HepG2 (cell line): Measurements from ENCODE around the gene CTNNA2. TPM values are rescaled to one million over a fixed set of nuclear protein-coding genes. Genes with fewer than 3 reads are reported as not detected.

Source experiments
- ATAC-seq: fragments of 200-7000 bp; cut with Tn5 transposase; 3 replicates; pipeline ENCODE4 v1.9.1; 2020; ENCODE audit warnings: mild to moderate bottlenecking, moderate library complexity
- BruUV-seq: library from RNA; stranded (reverse); fragments of 400-500 nt; replicated peaks from 2 replicates; lab custom pipeline; 2021; lab: Mats Ljungman, UMichigan
- CTCF ChIA-PET: fragments of 300-600 bp; formaldehyde crosslinking; extraction: SDS; loops from one replicate; lab custom pipeline; 2021; ENCODE audit warnings: low total read pairs, inconsistent platforms, low intra/inter-chr PET ratio; lab: Yijun Ruan, JAX
- POLR2A ChIA-PET: fragments of 350-600 bp; sonication (Branson Sonifier 250); formaldehyde crosslinking; loops from one replicate; lab custom pipeline; 2020; ENCODE audit warnings: antibody characterized with exemption, inconsistent platforms; lab: Yijun Ruan, JAX
- DNase-seq: peaks from one replicate; pipeline ENCODE4 v3.0.0-alpha.2; 2015; ENCODE audit warnings: low spot score
- FAIRE-seq: peaks from 3 replicates; lab custom pipeline; 2011; peaks lifted over from hg19 to GRCh38; lab: Jason Lieb, UNC
- H2AFZ ChIP-seq: one replicate; pipeline ENCODE4 v1.6.1; 2011; ENCODE audit warnings: low read length, inconsistent platforms
- H3K27ac ChIP-seq: fragments of 300-600 bp; 3 replicates; pipeline ENCODE4 v1.8.0; 2011; ENCODE audit warnings: mixed run types, mild to moderate bottlenecking, mixed read lengths, low read length, inconsistent platforms; ENCODE audit not compliant: insufficient read depth; ENCODE audit errors: extremely low read length
- H3K27me3 ChIP-seq, 2 experiments: fragments of 200-600 bp in 1 of 2; 2 replicates in 1 of 2; 3 replicates in 1 of 2; pipeline versions ENCODE4 v1.6.0 to v1.8.0; 2011; ENCODE audit warnings: low read length in 2 of 2, mild to moderate bottlenecking in 2 of 2, moderate library complexity in 2 of 2, inconsistent platforms in 1 of 2; ENCODE audit not compliant: insufficient read depth in 2 of 2, control insufficient read depth in 1 of 2
- H3K36me3 ChIP-seq, 2 experiments: fragments of 200-600 bp in 1 of 2; replicated peaks in 1 of 2; 2 replicates in 1 of 2; 3 replicates in 1 of 2; pipeline versions ENCODE4 v1.5.1 to v1.8.0; 2011; ENCODE audit warnings: low read length in 2 of 2, inconsistent platforms in 1 of 2; ENCODE audit not compliant: insufficient read depth in 2 of 2, control insufficient read depth in 1 of 2
- H3K4me1 ChIP-seq: 2 replicates; pipeline ENCODE4 v1.5.1; 2012; ENCODE audit warnings: low read length, inconsistent platforms; ENCODE audit not compliant: insufficient read depth
- H3K4me2 ChIP-seq: 2 replicates; pipeline ENCODE4 v1.6.0; 2011; ENCODE audit warnings: low read depth, low read length, inconsistent platforms
- H3K4me3 ChIP-seq, 3 experiments: fragments of 200-600 bp in 1 of 3; sonication (generic), shearing (Covaris generic) in 1 of 3; replicated peaks in 1 of 3; 2 replicates each; pipeline ENCODE4 v1.5.1; 2011 to 2016; ENCODE audit warnings: low read length in 3 of 3, inconsistent platforms in 2 of 3, low read depth in 2 of 3, mild to moderate bottlenecking in 2 of 3, control low read depth in 1 of 3, mixed read lengths in 1 of 3; ENCODE audit not compliant: insufficient read depth in 1 of 3
- H3K79me2 ChIP-seq: one replicate; pipeline ENCODE4 v1.6.1; 2011; ENCODE audit warnings: low read length, inconsistent platforms; ENCODE audit not compliant: insufficient read depth
- H3K9ac ChIP-seq: 2 replicates; pipeline ENCODE4 v1.6.0; 2011; ENCODE audit warnings: mild to moderate bottlenecking, low read depth, low read length, inconsistent platforms; ENCODE audit not compliant: insufficient read depth
- H3K9me3 ChIP-seq: 2 replicates; pipeline ENCODE4 v1.5.1; 2012; ENCODE audit warnings: mild to moderate bottlenecking, low read length
- H4K20me1 ChIP-seq: 2 replicates; pipeline ENCODE4 v1.6.0; 2011; ENCODE audit warnings: inconsistent platforms, mild to moderate bottlenecking, low read length, moderate library complexity; ENCODE audit not compliant: insufficient read depth
- RARA ChIP-seq: IDR thresholded peaks from 2 replicates; pipeline ENCODE4 v1.6.1; 2016; ENCODE audit warnings: missing genetic modification reagents, missing compliant biosample characterization
- TOPORS ChIP-seq: sonication (generic); formaldehyde crosslinking; IDR thresholded peaks from 2 replicates; pipeline ENCODE4 v1.8.0; 2023; ENCODE audit warnings: mild to moderate bottlenecking, missing genetic modification reagents
- ZNF17 ChIP-seq: sonication (generic); formaldehyde crosslinking; IDR thresholded peaks from 2 replicates; pipeline ENCODE4 v1.5.0; 2020; ENCODE audit warnings: mild to moderate bottlenecking, missing genetic modification reagents
- ZNF34 ChIP-seq: sonication (generic); formaldehyde crosslinking; IDR thresholded peaks from 2 replicates; pipeline ENCODE4 v1.4.0; 2020; ENCODE audit warnings: mild to moderate bottlenecking, missing genetic modification reagents, borderline replicate concordance
- WGBS: methylation state at CpG from one replicate; pipeline ENCODE4 v1.1.6; 2017; ENCODE audit warnings: low lambda C conversion rate; 5-methylcytosine and 5-hydroxymethylcytosine counted together
- in situ Hi-C: cut with HindIII; loops from 2 replicates; pipeline ENCODE4 v1.10.0; 2017; ENCODE audit warnings: low pct_unique_long_range_greater_than_20kb; ENCODE audit not compliant: extremely low pct_ligation_motif_present
- intact Hi-C: fragments of 100-400 bp; cut with micrococcal nuclease; formaldehyde crosslinking; loops from one replicate; pipeline ENCODE4 v1.10.0; 2022; ENCODE audit not compliant: unreplicated experiment
- polyA plus RNA-seq, 8 experiments: library from polyadenylated mRNA; depleted of rRNA in 3 of 8; stranded (reverse) in 7 of 8; unstranded in 1 of 8; fragments of >200 nt; fragmentation: Illumina TruSeq in 4 of 8; extraction: Trizol in 4 of 8; gene quantifications; 2 replicates each; pipeline versions ENCODE4 v1.2.1 to v1.2.3, GENCODE V29; 2011 to 2016; ENCODE audit warnings: low read depth in 4 of 8, missing spikeins in 1 of 8, mixed read lengths in 1 of 8; ENCODE audit not compliant: insufficient read depth in 1 of 8
- total RNA-seq, 5 experiments: library from RNA; depleted of rRNA; stranded (reverse); fragments of >200 nt; fragmentation: Illumina TruSeq; extraction: Trizol; gene quantifications; 2 replicates each; pipeline ENCODE4 v1.2.3, GENCODE V29; 2016; ENCODE audit warnings: low read depth in 1 of 5
- TF ChIP-seq, protein P1 (sequence below): sonication (generic); formaldehyde crosslinking; IDR thresholded peaks from 2 replicates; pipeline ENCODE4 v1.4.0; 2020; ENCODE audit warnings: missing genetic modification reagents, borderline replicate concordance
- TF ChIP-seq, protein P2 (sequence below): sonication (generic); formaldehyde crosslinking; IDR thresholded peaks from 2 replicates; pipeline ENCODE4 v1.4.0; 2020; ENCODE audit warnings: missing genetic modification reagents, low read depth, mild to moderate bottlenecking, borderline replicate concordance
- TF ChIP-seq, protein P3 (sequence below): sonication (generic); IDR thresholded peaks from 2 replicates; pipeline ENCODE4 v1.6.1; 2016; ENCODE audit warnings: low read depth, borderline replicate concordance

The CTNNA2 gene
- total and polyA plus RNA-seq, 2 of the 13 experiments (the other 11 are each of a cell fraction or from before 2014, with no cell fraction given): not detected

DNA sequence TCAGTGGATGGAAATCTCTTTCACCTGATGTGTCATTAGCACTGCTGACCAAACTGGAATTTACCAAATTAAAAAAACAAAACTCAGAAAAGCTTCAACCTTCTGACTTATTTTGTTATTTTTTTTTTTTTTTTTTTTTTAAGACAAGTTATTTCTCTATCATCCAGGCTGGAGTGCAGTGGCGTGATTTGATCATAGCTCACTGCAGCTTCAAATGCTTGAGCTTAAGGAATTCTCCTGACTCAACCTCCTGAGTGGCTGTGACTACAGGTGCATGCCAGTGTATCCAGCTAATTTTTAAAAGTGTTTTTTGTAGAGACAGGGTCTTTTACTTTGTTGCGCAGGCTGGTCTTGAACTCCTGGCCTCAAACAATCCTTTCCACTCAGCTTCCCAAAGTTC, 636.1 kb downstream of the CTNNA2 start (continued):
- TF ChIP-seq, protein P1, sequence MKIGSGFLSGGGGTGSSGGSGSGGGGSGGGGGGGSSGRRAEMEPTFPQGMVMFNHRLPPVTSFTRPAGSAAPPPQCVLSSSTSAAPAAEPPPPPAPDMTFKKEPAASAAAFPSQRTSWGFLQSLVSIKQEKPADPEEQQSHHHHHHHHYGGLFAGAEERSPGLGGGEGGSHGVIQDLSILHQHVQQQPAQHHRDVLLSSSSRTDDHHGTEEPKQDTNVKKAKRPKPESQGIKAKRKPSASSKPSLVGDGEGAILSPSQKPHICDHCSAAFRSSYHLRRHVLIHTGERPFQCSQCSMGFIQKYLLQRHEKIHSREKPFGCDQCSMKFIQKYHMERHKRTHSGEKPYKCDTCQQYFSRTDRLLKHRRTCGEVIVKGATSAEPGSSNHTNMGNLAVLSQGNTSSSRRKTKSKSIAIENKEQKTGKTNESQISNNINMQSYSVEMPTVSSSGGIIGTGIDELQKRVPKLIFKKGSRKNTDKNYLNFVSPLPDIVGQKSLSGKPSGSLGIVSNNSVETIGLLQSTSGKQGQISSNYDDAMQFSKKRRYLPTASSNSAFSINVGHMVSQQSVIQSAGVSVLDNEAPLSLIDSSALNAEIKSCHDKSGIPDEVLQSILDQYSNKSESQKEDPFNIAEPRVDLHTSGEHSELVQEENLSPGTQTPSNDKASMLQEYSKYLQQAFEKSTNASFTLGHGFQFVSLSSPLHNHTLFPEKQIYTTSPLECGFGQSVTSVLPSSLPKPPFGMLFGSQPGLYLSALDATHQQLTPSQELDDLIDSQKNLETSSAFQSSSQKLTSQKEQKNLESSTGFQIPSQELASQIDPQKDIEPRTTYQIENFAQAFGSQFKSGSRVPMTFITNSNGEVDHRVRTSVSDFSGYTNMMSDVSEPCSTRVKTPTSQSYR (CRISPR knock-in tag): no peak
- TF ChIP-seq, all 625 proteins: peak for 0

DNA sequence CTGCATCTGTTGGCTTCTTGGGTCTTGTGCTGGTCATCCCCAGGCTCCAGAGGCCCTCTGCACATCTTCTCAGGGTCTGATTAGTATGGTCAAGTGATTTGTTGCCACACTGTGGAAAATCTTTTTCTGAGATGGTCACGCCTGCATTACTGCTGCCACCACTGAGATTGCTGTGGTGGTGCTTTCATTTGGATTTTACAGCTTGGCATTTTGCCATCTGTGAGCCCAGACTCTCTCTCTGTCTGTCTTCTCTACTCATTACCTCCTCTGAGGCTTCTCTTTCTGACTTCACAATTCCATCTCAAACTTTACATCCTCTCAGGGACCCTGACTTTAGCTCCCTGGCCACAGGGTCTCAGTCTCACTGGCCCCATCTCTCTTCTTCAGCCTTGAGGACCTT, 637.1 kb downstream of the CTNNA2 start:
- TF ChIP-seq, protein P2, sequence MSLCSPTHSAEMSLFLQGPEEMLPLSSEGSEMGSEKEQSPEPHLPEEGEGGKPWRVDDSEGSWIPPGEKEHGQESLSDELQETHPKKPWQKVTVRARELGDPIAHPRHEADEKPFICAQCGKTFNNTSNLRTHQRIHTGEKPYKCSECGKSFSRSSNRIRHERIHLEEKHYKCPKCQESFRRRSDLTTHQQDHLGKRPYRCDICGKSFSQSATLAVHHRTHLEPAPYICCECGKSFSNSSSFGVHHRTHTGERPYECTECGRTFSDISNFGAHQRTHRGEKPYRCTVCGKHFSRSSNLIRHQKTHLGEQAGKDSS (CRISPR knock-in tag): no peak
- TF ChIP-seq ZNF34 (CRISPR knock-in tag) (no peak), ZNF17 (CRISPR knock-in tag) (no peak), RARA (CRISPR knock-in tag) (no peak), TOPORS (no peak)
- TF ChIP-seq, protein P3, sequence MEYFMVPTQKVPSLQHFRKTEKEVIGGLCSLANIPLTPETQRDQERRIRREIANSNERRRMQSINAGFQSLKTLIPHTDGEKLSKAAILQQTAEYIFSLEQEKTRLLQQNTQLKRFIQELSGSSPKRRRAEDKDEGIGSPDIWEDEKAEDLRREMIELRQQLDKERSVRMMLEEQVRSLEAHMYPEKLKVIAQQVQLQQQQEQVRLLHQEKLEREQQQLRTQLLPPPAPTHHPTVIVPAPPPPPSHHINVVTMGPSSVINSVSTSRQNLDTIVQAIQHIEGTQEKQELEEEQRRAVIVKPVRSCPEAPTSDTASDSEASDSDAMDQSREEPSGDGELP: no peak
- Histone ChIP-seq H3K9ac (no peak overlapping the region), H3K79me2 (no peaks in the 10 kb centered on the region), H3K4me3 (no peak overlapping the region), H3K4me2 (no peak overlapping the region), H3K27ac (no peak overlapping the region), H3K27me3 (no peaks in the 10 kb centered on the region), H3K4me1 (no peaks in the 10 kb centered on the region), H4K20me1 (no peaks in the 10 kb centered on the region), H3K9me3 (no peaks in the 10 kb centered on the region), H3K36me3 (no peaks in the 10 kb centered on the region), H2AFZ (no peak overlapping the region)
- POLR2A ChIA-PET: no interaction called here
- intact Hi-C loops (no loop called here), in situ Hi-C loops (no loop called here)
- no TSS peak for BruUV-seq
- ATAC-seq (no peak), FAIRE-seq (no peak), DNase-seq (no peak)
- 0% methylated on average over 1 of the region's 1 CpG for whole genome bisulfite sequencing
- CTCF ChIA-PET: no interaction called here
